MCF 10A (cell line): ENCODE data around the gene KRTAP10-5. TPM values are rescaled to one million over a fixed set of nuclear protein-coding genes. Genes with fewer than 3 reads are reported as not detected.

Experiments
- BruUV-seq: library from RNA; stranded (reverse); fragments of 400-500 nt; replicated peaks from 2 replicates; lab custom pipeline; 2021; lab: Mats Ljungman, UMichigan
- CTCF ChIA-PET: fragments of 300-600 bp; sonication (Branson Sonifier 250); formaldehyde crosslinking; extraction: SDS; loops from one replicate; lab custom pipeline; 2021; ENCODE audit warnings: antibody characterized with exemption, inconsistent platforms; lab: Yijun Ruan, JAX
- POLR2A ChIA-PET: fragments of 300-600, 350-650 bp; sonication (Branson Sonifier 250); formaldehyde crosslinking; extraction: SDS; loops from one replicate; lab custom pipeline; 2020; ENCODE audit warnings: antibody characterized with exemption, inconsistent platforms; lab: Yijun Ruan, JAX
- DNase-seq: peaks from one replicate; pipeline ENCODE4 v3.0.0-alpha.2; 2018; ENCODE audit not compliant: unreplicated experiment
- H3K27ac Mint-ChIP-seq: one replicate; pipeline ENCODE4 v1.8.0; 2022; ENCODE audit warnings: mild to moderate bottlenecking, low read depth, mixed read lengths; ENCODE audit not compliant: unreplicated experiment
- H3K27me3 Mint-ChIP-seq: one replicate; pipeline ENCODE4 v1.8.0; 2022; ENCODE audit warnings: mixed read lengths; ENCODE audit not compliant: insufficient read depth, unreplicated experiment
- H3K36me3 Mint-ChIP-seq: one replicate; pipeline ENCODE4 v1.8.0; 2022; ENCODE audit warnings: mild to moderate bottlenecking, moderate library complexity, mixed read lengths; ENCODE audit not compliant: insufficient read depth, unreplicated experiment
- H3K4me1 Mint-ChIP-seq: one replicate; pipeline ENCODE4 v1.8.0; 2022; ENCODE audit warnings: mixed read lengths; ENCODE audit not compliant: insufficient read depth, unreplicated experiment
- H3K4me3 Mint-ChIP-seq: one replicate; pipeline ENCODE4 v1.8.0; 2022; ENCODE audit warnings: mild to moderate bottlenecking, moderate library complexity, mixed read lengths; ENCODE audit not compliant: unreplicated experiment
- H3K9me3 Mint-ChIP-seq: one replicate; pipeline ENCODE4 v1.8.0; 2022; ENCODE audit warnings: mixed read lengths; ENCODE audit not compliant: unreplicated experiment
- intact Hi-C: fragments of 100-400 bp; cut with micrococcal nuclease; formaldehyde crosslinking; loops from 2 replicates; pipeline ENCODE4 v1.14.1; 2022
- total RNA-seq: library from RNA; stranded (reverse); gene quantifications from 2 replicates; pipeline ENCODE4 v1.2.3, GENCODE V29; 2022
- TF ChIP-seq, protein P1 (sequence below): fragments of 200-600 bp; IDR thresholded peaks from one replicate; pipeline ENCODE4 v1.8.0; 2022; ENCODE audit warnings: antibody characterized with exemption, mild to moderate bottlenecking; ENCODE audit not compliant: unreplicated experiment

Gene KRTAP10-5
- total RNA-seq, 1 experiment from 2014 or later, result not detected

- TF ChIP-seq, protein P1, sequence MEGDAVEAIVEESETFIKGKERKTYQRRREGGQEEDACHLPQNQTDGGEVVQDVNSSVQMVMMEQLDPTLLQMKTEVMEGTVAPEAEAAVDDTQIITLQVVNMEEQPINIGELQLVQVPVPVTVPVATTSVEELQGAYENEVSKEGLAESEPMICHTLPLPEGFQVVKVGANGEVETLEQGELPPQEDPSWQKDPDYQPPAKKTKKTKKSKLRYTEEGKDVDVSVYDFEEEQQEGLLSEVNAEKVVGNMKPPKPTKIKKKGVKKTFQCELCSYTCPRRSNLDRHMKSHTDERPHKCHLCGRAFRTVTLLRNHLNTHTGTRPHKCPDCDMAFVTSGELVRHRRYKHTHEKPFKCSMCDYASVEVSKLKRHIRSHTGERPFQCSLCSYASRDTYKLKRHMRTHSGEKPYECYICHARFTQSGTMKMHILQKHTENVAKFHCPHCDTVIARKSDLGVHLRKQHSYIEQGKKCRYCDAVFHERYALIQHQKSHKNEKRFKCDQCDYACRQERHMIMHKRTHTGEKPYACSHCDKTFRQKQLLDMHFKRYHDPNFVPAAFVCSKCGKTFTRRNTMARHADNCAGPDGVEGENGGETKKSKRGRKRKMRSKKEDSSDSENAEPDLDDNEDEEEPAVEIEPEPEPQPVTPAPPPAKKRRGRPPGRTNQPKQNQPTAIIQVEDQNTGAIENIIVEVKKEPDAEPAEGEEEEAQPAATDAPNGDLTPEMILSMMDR, result no peak
- H3K4me1 Mint-ChIP-seq, result no peaks in the 10 kb centered on the region
- H3K4me3 Mint-ChIP-seq, result no peak overlapping the region
- POLR2A ChIA-PET, result interaction anchor here (0.6 kb wide), 1 partner anchor 243 kb away, joined by 3 read pairs; no protein-coding TSS in a partner anchor
- intact Hi-C loops, result no loop called here
- no peak overlapping the region for H3K27ac Mint-ChIP-seq
- no TSS peak for BruUV-seq
- CTCF ChIA-PET, result no interaction called here
- peaks cover 11% of the 10 kb centered on the region for H3K9me3 Mint-ChIP-seq
- no peaks in the 10 kb centered on the region for H3K36me3 Mint-ChIP-seq
- peaks cover 75% of the 10 kb centered on the region for H3K27me3 Mint-ChIP-seq
- no peak for DNase-seq
These were observed 22.7 kb downstream of the KRTAP10-5 start for GRCh38 chr21:44557491-44558328.

DNA sequence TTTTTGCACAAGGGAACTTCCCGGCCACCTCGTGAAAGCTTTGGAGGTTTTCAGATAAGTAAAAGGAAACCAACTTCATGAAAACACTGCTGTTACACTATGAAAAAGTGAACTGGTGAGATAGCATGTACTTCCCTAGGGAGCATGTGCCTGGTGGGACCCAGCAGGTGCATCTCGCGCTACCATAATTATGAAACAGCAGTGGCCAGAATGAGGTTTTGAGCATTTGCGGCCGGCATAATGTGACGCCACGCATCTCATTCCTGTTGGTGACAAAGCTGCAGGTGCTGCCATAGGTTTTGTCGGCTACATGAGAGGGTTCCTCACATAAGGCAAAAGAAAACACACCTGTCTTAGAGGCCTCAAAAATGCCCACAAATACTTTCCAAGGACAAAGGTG lies 23.5 kb downstream of the KRTAP10-5 start:
- ChIA-PET POLR2A (interaction anchor here (0.6 kb wide), 1 partner anchor 244 kb away, joined by 3 read pairs; no protein-coding TSS in a partner anchor), CTCF (interaction anchor here (0.7 kb wide), 1 partner anchor 24 kb away, joined by 3 read pairs; no protein-coding TSS in a partner anchor)
- peaks cover 76% of the 10 kb centered on the region for H3K27me3 Mint-ChIP-seq
- H3K4me1 Mint-ChIP-seq, result no peaks in the 10 kb centered on the region
- peaks cover 11% of the 10 kb centered on the region for H3K9me3 Mint-ChIP-seq
- intact Hi-C loops, result no loop called here
- no peak for DNase-seq
- no peaks in the 10 kb centered on the region for H3K36me3 Mint-ChIP-seq
- no peak overlapping the region for H3K4me3 Mint-ChIP-seq
- H3K27ac Mint-ChIP-seq, result no peak overlapping the region
- TF ChIP-seq, protein P1, result no peak
- BruUV-seq, result no TSS peak

DNA sequence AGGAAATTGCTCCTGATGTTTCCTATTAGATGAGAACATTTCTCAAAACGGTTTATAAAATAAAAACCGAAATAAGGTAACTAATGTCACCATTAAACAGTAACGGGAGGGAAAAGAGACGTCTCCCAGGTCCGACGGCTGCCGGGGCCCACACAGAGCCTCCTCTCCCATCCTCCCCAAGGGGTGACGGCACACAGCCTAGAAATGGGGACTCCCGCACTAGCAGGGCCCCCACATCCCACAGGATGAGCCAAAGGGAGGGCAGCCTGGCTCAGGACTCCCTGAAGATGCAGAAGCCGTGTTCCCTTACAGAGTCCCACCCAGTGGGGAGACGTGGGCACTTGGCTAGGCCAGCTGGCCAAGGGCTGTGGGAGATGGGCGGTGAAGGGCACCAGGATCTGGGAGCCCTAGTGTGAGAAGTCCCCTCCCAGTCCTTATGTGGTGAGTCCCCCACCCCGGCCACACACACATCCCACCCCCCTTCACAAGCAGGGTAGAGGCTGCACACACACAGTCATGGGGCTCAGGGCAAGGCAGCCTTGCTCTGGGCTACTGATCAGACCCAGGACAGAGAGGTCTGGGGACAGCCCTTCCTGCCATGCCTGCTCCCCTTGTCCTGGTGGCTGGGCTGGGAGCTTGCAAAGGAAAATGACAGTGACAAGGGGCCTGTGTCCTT lies 25.1 kb downstream of the KRTAP10-5 start:
- BruUV-seq, result no TSS peak
- ChIA-PET CTCF (no interaction called here), POLR2A (no interaction called here)
- DNase-seq, result no peak
- no peak overlapping the region for H3K27ac Mint-ChIP-seq
- H3K27me3 Mint-ChIP-seq, result peaks cover 75% of the 10 kb centered on the region
- H3K4me1 Mint-ChIP-seq, result peaks cover 8% of the 10 kb centered on the region
- intact Hi-C loops, result no loop called here
- H3K36me3 Mint-ChIP-seq, result no peaks in the 10 kb centered on the region
- no peak overlapping the region for H3K4me3 Mint-ChIP-seq
- H3K9me3 Mint-ChIP-seq, result peaks cover 5% of the 10 kb centered on the region
- TF ChIP-seq, protein P1, result no peak

DNA sequence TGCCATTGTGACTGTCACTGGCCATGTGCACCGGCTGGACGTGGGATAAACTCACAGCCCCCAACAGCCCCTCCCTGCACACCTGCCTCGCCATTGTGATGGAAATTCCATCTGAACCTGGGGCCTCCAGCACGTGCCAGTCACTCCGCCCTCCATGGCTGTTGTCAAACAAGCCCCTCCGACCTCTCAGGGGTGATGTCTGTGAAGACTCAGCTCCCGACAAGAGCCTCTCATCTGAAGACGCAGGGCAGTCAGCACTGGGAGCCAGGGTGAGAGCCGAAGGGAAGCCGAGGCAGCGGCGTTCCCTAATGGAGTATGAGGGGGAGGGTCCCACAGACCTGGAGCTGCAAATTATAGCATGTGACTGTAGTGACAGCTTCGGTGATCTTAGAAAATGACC lies 27.7 kb downstream of the KRTAP10-5 start:
- Mint-ChIP-seq H3K27ac (no peak overlapping the region), H3K36me3 (no peaks in the 10 kb centered on the region), H3K4me1 (peaks cover 15% of the 10 kb centered on the region), H3K4me3 (no peak overlapping the region), H3K9me3 (peaks cover 8% of the 10 kb centered on the region), H3K27me3 (peaks cover 62% of the 10 kb centered on the region)
- BruUV-seq, result no TSS peak
- intact Hi-C loops, result no loop called here
- ChIA-PET CTCF (interaction anchor here (0.7 kb wide), 1 partner anchor 43 kb away, joined by 4 read pairs; no protein-coding TSS in a partner anchor), POLR2A (no interaction called here)
- TF ChIP-seq, protein P1, result no peak
- no peak for DNase-seq
